ENCODE measurements around the gene LBHD2.
"Not testable (repeated sequence)": the region's sequence is repeated elsewhere in the genome, so short reads cannot be mapped to it uniquely, and the experiment has no call there.

LBHD2 gene
- total RNA-seq, result 0 reads per million in 3 donors

DNA sequence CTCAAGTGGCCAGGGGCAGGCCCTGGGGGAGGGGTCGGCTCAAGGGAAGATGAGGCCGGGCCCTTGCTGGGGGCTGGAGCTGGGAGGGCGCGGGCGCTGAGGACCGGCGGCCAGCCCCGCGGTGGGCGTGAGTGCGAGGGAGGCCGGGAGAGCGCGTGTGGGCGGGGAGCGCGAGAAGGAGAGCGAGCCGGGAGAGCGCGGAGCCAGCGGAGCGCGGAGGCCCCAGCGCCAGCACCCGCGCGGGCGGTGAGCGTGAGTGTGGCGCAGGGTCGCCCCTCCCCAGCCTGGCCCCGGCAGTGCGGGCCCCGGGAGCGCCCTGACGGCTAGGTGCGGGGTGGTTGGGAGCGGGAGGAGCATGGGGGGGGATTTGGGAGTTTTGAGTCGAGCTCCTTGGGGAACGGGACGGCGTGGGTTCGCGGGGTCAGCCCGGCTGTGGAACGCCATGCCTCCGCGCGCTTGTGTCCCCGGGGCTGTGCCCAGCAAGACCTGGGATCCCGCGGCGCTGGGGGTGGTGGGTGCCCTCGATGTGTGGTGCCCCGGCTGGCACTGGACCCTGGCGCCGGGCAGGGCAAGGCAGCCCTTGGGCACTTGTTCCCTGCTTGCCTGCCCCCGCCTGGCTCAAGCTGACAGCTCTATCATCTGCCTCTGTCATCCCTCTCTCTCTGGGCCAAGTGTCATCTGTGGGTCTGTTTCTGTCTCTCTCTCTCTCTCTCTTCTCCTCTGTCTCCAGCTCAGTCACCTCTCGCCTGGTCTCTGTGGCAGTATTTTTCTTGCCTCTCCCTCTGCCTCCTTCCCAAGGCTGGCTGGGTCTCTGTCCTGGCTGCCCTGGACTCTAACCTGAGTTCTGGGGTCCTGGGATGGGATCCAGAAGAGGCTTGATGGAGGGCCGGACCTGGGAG, at the start of gene LBHD2:
TSS of gene LBHD2 (plus strand) at position 190 of the 899 bp plus-strand sequence. CDS start 1,803 bp downstream, outside the sequence.
- H3K27me3 ChIP-seq (replicated peaks; ENCODE audit: control insufficient read depth, insufficient read depth, low read length, poor library complexity, severe bottlenecking), result peaks cover 16% of the 10 kb centered on the region
- no peaks in the 10 kb centered on the region for H3K9me3 ChIP-seq (ENCODE audit: control insufficient read depth, low read length)
- no peak for DNase-seq
- no peaks in the 10 kb centered on the region for H3K4me1 ChIP-seq (ENCODE audit: control insufficient read depth, insufficient read depth, low read length, poor library complexity, severe bottlenecking)
- H3K27ac ChIP-seq (ENCODE audit: insufficient read depth, low read length, poor library complexity, severe bottlenecking), result no peak within 1 kb of the TSS
- H3K36me3 ChIP-seq (ENCODE audit: control insufficient read depth, insufficient read depth, low read length), result no peaks in the 10 kb centered on the region
- no peak within 1 kb of the TSS for H3K4me3 ChIP-seq (ENCODE audit: insufficient read depth, low read depth, low read length, poor library complexity, severe bottlenecking)

DNA sequence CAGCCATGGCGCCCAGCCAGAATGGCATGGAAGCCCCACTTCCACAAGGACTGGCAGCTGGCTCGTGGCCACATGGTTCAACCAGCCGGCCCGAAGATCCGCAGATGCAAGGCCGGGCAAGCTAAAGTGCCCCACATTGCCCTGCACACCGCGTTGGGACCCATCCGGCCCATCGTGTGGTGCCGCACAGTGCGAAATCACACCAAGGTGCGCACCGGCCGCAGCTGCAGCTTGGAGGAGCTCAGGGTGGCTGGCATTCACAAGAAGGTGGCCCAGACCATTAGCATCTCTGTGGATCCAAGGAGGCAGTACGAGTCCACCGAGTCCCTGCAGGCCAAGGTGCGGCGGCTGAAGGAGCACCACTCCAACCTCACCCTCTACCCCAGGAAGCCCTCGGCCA, 42.5 kb upstream of the LBHD2 start:
- Histone ChIP-seq H3K4me1 (ENCODE audit: control insufficient read depth, insufficient read depth, low read length, poor library complexity, severe bottlenecking) (no peaks in the 10 kb centered on the region), H3K36me3 (ENCODE audit: control insufficient read depth, insufficient read depth, low read length) (no peaks in the 10 kb centered on the region), H3K9me3 (ENCODE audit: control insufficient read depth, low read length) (no peaks in the 10 kb centered on the region), H3K27ac (ENCODE audit: insufficient read depth, low read length, poor library complexity, severe bottlenecking) (no peak overlapping the region), H3K4me3 (ENCODE audit: insufficient read depth, low read depth, low read length, poor library complexity, severe bottlenecking) (no peak overlapping the region), H3K27me3 (replicated peaks; ENCODE audit: control insufficient read depth, insufficient read depth, low read length, poor library complexity, severe bottlenecking) (no peaks in the 10 kb centered on the region)
- DNase-seq, result no peak

DNA sequence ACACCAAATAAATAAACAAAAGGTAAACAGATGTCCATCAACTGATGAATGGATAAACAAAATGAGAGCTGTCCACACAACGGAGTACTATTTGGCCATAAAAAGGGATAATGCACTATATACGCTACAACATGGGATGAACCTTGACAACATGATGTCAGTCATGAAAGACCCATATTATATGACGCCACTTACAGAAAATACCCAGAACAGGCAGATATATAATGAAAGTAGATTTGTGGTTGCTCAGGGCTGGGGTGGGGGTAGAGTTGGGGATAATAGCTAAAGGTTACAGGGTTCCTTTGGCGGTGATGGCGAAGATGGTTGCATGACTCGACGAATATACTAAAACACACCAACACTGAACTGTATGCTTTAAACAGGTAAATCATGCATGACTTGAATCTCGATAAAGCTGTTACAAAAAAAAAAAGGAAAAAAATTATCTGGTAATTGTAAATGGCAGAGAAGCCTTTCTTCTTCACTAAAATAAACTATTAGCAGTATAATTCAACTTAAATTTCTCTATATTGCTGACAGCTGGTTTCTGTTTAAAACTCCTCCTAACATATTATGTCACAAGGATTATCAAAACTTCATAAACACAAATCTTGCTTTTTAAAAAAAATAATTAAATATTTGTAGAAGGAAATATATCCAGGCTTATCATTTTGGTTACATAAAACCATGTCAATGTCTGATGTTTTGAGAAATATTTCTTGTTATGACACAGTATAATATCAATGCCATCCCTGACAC, 40.6 kb upstream of the LBHD2 start:
- Histone ChIP-seq H3K36me3 (ENCODE audit: control insufficient read depth, insufficient read depth, low read length) (no peaks in the 10 kb centered on the region), H3K9me3 (ENCODE audit: control insufficient read depth, low read length) (no peaks in the 10 kb centered on the region), H3K4me1 (ENCODE audit: control insufficient read depth, insufficient read depth, low read length, poor library complexity, severe bottlenecking) (no peaks in the 10 kb centered on the region), H3K4me3 (ENCODE audit: insufficient read depth, low read depth, low read length, poor library complexity, severe bottlenecking) (no peak overlapping the region), H3K27me3 (replicated peaks; ENCODE audit: control insufficient read depth, insufficient read depth, low read length, poor library complexity, severe bottlenecking) (no peaks in the 10 kb centered on the region), H3K27ac (ENCODE audit: insufficient read depth, low read length, poor library complexity, severe bottlenecking) (no peak overlapping the region)
- no peak for DNase-seq

DNA sequence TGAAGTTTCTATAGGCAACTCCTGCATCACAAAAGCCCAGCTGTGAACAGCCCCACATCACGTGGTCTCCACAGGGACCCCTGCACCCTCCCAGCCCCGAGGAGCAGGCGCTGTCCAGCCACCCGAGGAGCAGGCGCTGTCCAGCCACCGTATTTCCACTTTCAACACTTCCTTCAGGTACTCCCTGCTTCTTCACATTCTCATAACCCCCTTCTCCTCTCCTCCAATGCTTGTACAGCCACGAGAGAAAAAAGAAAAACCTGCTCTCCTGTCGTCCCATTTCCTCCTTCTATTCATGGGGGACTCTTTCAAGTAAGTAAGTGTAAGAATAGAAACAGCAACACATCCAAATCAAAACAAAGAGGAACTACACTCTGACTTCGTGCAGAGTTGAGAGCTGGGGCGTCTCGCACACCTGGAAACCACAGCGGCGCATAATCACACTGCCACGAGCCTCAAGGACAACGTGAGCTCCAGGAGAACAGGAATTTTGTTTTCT, 38.6 kb upstream of the LBHD2 start:
- Histone ChIP-seq H3K4me1 (ENCODE audit: control insufficient read depth, insufficient read depth, low read length, poor library complexity, severe bottlenecking) (no peaks in the 10 kb centered on the region), H3K9me3 (ENCODE audit: control insufficient read depth, low read length) (no peaks in the 10 kb centered on the region), H3K27me3 (replicated peaks; ENCODE audit: control insufficient read depth, insufficient read depth, low read length, poor library complexity, severe bottlenecking) (no peaks in the 10 kb centered on the region), H3K36me3 (ENCODE audit: control insufficient read depth, insufficient read depth, low read length) (no peaks in the 10 kb centered on the region), H3K4me3 (ENCODE audit: insufficient read depth, low read depth, low read length, poor library complexity, severe bottlenecking) (no peak overlapping the region), H3K27ac (ENCODE audit: insufficient read depth, low read length, poor library complexity, severe bottlenecking) (no peak overlapping the region)
- no peak for DNase-seq

DNA sequence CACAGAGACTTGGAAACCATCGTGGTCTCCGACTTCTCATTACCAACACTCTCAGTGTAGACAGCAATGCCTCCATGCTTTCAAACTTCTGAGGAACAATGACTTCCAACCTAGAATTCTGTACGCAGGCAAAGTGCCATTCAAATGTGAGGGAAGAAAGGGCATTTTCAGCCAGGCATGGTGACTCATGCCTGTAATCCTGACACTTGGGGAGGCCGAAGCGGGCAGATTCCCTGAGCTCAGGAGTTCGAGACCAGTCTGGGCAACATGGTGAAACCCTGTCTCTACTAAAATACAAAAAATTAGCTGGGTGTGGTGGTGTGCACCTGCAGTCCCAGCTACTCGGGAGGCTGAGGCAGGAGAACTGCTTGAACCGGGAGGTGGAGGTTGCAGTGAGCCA, 36.6 kb upstream of the LBHD2 start:
- H3K27ac ChIP-seq (ENCODE audit: insufficient read depth, low read length, poor library complexity, severe bottlenecking); DNase-seq; H3K27me3 ChIP-seq (replicated peaks; ENCODE audit: control insufficient read depth, insufficient read depth, low read length, poor library complexity, severe bottlenecking); H3K9me3 ChIP-seq (ENCODE audit: control insufficient read depth, low read length); H3K36me3 ChIP-seq (ENCODE audit: control insufficient read depth, insufficient read depth, low read length); H3K4me1 ChIP-seq (ENCODE audit: control insufficient read depth, insufficient read depth, low read length, poor library complexity, severe bottlenecking); H3K4me3 ChIP-seq (ENCODE audit: insufficient read depth, low read depth, low read length, poor library complexity, severe bottlenecking): not testable (repeated sequence)

GRCh38 chr14:103050935-103051334, 33.1 kb upstream of the LBHD2 start:
- H3K27me3 ChIP-seq (replicated peaks; ENCODE audit: control insufficient read depth, insufficient read depth, low read length, poor library complexity, severe bottlenecking), result no peaks in the 10 kb centered on the region

DNA sequence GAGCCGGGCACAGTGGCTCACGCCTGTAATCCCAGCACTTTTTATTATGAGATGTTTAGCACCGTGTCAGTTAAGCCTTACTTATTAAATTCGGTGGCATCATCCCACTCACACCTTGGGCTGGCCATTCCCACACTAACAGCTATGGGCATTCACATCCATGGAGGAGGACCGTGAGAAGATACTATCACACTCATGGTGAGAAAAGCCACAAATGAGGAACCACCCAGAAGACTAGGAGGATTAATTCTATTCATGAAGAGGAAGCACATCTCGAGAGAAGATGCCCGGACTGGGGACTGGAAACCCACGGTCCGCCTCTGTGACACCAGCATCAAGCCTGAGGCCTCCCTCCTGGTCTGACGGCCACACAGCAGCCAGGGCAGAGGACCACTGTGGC, 31.6 kb upstream of the LBHD2 start:
- no peaks in the 10 kb centered on the region for H3K4me1 ChIP-seq (ENCODE audit: control insufficient read depth, insufficient read depth, low read length, poor library complexity, severe bottlenecking)
- DNase-seq, result no peak
- no peak overlapping the region for H3K4me3 ChIP-seq (ENCODE audit: insufficient read depth, low read depth, low read length, poor library complexity, severe bottlenecking)
- H3K36me3 ChIP-seq (ENCODE audit: control insufficient read depth, insufficient read depth, low read length), result no peaks in the 10 kb centered on the region
- H3K27me3 ChIP-seq (replicated peaks; ENCODE audit: control insufficient read depth, insufficient read depth, low read length, poor library complexity, severe bottlenecking), result no peaks in the 10 kb centered on the region
- H3K27ac ChIP-seq (ENCODE audit: insufficient read depth, low read length, poor library complexity, severe bottlenecking), result no peak overlapping the region
- H3K9me3 ChIP-seq (ENCODE audit: control insufficient read depth, low read length), result no peaks in the 10 kb centered on the region

More at GRCh38 chr14:103050935-103051334, 33.1 kb upstream of the LBHD2 start:
- no peak overlapping the region for H3K4me3 ChIP-seq (ENCODE audit: insufficient read depth, low read depth, low read length, poor library complexity, severe bottlenecking)
- no peaks in the 10 kb centered on the region for H3K4me1 ChIP-seq (ENCODE audit: control insufficient read depth, insufficient read depth, low read length, poor library complexity, severe bottlenecking)
- H3K27ac ChIP-seq (ENCODE audit: insufficient read depth, low read length, poor library complexity, severe bottlenecking), result no peak overlapping the region
- H3K36me3 ChIP-seq (ENCODE audit: control insufficient read depth, insufficient read depth, low read length), result no peaks in the 10 kb centered on the region
- DNase-seq, result no peak
- H3K9me3 ChIP-seq (ENCODE audit: control insufficient read depth, low read length), result no peaks in the 10 kb centered on the region

DNA sequence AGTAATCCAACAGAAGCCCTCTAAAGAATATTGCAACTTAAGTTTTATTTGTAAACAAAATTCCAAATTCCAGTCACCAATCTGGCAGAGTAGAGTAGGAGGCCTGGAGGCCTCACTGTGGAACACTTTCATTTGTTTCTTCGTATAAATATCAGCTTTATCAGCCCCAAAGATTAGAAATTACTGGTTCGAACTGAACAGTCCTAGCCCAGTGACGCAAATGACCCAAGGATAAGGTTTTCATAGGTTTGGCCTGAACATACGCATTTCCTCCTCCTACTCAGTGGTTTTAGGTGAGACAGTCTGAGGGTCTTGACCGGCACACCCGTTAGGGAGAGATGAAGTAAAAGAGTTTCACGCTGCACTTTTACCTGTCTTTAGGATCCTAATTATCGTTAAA, 28.3 kb upstream of the LBHD2 start:
- no peaks in the 10 kb centered on the region for H3K36me3 ChIP-seq (ENCODE audit: control insufficient read depth, insufficient read depth, low read length)
- no peaks in the 10 kb centered on the region for H3K9me3 ChIP-seq (ENCODE audit: control insufficient read depth, low read length)
- H3K4me1 ChIP-seq (ENCODE audit: control insufficient read depth, insufficient read depth, low read length, poor library complexity, severe bottlenecking), result peaks cover 6% of the 10 kb centered on the region
- no peak for DNase-seq
- H3K4me3 ChIP-seq (ENCODE audit: insufficient read depth, low read depth, low read length, poor library complexity, severe bottlenecking), result no peak overlapping the region
- no peak overlapping the region for H3K27ac ChIP-seq (ENCODE audit: insufficient read depth, low read length, poor library complexity, severe bottlenecking)
- no peaks in the 10 kb centered on the region for H3K27me3 ChIP-seq (replicated peaks; ENCODE audit: control insufficient read depth, insufficient read depth, low read length, poor library complexity, severe bottlenecking)

GRCh38 chr14:103056322-103057027, 27.5 kb upstream of the LBHD2 start:
- no peaks in the 10 kb centered on the region for H3K36me3 ChIP-seq (ENCODE audit: control insufficient read depth, insufficient read depth, low read length)
- H3K27me3 ChIP-seq (replicated peaks; ENCODE audit: control insufficient read depth, insufficient read depth, low read length, poor library complexity, severe bottlenecking), result no peaks in the 10 kb centered on the region
- peaks cover 6% of the 10 kb centered on the region for H3K4me1 ChIP-seq (ENCODE audit: control insufficient read depth, insufficient read depth, low read length, poor library complexity, severe bottlenecking)
- no peak overlapping the region for H3K27ac ChIP-seq (ENCODE audit: insufficient read depth, low read length, poor library complexity, severe bottlenecking)
- no peaks in the 10 kb centered on the region for H3K9me3 ChIP-seq (ENCODE audit: control insufficient read depth, low read length)
- no peak for DNase-seq
- peak overlapping the region; percentile 53 for H3K4me3 ChIP-seq (ENCODE audit: insufficient read depth, low read depth, low read length, poor library complexity, severe bottlenecking)
